Measurements from ENCODE around the gene OPRPN.

Gene OPRPN

GRCh38 chr4:70397580-70397979, at the start of gene OPRPN:
Gene OPRPN, plus strand, starts transcription at chr4:70397940. Its CDS starts 1,346 bp downstream, at chr4:70399286.
- DNase-seq (ENCODE audit: extremely low read depth, low read depth): no peak

GRCh38 chr4:70356185-70356584, 41.6 kb upstream of the OPRPN start:
- DNase-seq (ENCODE audit: extremely low read depth, low read depth): no peak
- TF ChIP-seq, protein P1, sequence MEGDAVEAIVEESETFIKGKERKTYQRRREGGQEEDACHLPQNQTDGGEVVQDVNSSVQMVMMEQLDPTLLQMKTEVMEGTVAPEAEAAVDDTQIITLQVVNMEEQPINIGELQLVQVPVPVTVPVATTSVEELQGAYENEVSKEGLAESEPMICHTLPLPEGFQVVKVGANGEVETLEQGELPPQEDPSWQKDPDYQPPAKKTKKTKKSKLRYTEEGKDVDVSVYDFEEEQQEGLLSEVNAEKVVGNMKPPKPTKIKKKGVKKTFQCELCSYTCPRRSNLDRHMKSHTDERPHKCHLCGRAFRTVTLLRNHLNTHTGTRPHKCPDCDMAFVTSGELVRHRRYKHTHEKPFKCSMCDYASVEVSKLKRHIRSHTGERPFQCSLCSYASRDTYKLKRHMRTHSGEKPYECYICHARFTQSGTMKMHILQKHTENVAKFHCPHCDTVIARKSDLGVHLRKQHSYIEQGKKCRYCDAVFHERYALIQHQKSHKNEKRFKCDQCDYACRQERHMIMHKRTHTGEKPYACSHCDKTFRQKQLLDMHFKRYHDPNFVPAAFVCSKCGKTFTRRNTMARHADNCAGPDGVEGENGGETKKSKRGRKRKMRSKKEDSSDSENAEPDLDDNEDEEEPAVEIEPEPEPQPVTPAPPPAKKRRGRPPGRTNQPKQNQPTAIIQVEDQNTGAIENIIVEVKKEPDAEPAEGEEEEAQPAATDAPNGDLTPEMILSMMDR (IDR thresholded peaks at IDR 0.05; ENCODE audit: low read depth, low read length): no peak

More at GRCh38 chr4:70397580-70397979, at the start of gene OPRPN:
- TF ChIP-seq, protein P1 (IDR thresholded peaks at IDR 0.05; ENCODE audit: low read depth, low read length): no peak

GRCh38 chr4:70359115-70359661, 38.6 kb upstream of the OPRPN start:
- no peak for DNase-seq (ENCODE audit: extremely low read depth, low read depth)
- TF ChIP-seq, protein P1 (IDR thresholded peaks at IDR 0.05; ENCODE audit: low read depth, low read length): no peak

GRCh38 chr4:70360460-70360859, 37.3 kb upstream of the OPRPN start, which contains the start of gene SMR3A:
Gene SMR3A, plus strand, starts transcription at chr4:70360760. Its CDS starts 1,356 bp downstream, at chr4:70362116.
- DNase-seq (ENCODE audit: extremely low read depth, low read depth): no peak
- TF ChIP-seq, protein P1 (IDR thresholded peaks at IDR 0.05; ENCODE audit: low read depth, low read length): no peak

GRCh38 chr4:70364002-70364401, 33.7 kb upstream of the OPRPN start:
- DNase-seq (ENCODE audit: extremely low read depth, low read depth): no peak
- TF ChIP-seq, protein P1 (IDR thresholded peaks at IDR 0.05; ENCODE audit: low read depth, low read length): no peak

DNA sequence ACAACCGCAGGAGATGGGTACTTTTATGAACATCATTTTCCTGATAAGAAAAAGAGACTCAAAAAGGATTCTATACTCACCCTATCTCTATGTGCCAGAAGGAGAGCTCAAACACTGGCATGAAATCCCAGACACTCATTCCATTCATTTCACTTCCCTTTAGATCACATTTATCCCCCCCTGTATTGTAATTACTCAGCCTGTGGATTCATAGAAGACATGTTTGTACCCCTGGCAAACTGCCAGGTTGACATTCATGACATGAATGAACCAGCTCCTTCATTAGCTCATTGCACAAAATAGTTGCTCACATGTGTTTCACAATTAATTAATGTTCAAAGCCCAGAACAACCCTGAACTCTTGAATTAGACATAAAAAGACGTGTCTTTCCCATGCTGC, 32.3 kb upstream of the OPRPN start:
- DNase-seq (ENCODE audit: extremely low read depth, low read depth): no peak
- TF ChIP-seq, protein P1 (IDR thresholded peaks at IDR 0.05; ENCODE audit: low read depth, low read length): no peak

DNA sequence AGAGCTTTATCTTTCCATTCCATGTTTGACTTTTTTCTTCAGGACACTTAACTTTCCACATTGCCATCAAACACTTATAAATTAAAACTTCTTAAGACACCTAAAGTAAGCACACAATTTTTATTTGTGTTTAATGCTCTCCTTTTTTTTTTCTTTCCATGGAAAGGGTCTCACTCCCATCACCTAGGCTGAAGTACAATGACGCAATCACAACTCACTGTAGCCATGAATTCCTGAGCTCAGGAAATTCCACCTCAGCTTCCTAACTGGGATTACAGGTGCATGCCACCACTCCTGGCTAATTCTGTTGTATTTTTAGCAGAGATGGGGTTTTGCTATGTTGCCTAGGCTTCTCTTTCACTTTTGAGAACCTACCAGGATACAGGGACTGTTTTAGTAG, 29.9 kb upstream of the OPRPN start:
- TF ChIP-seq, protein P1 (IDR thresholded peaks at IDR 0.05; ENCODE audit: low read depth, low read length): no peak

More for the DNA sequence above, 29.9 kb upstream of the OPRPN start:
- DNase-seq (ENCODE audit: extremely low read depth, low read depth): no peak
